HCT116 (cell line): ENCODE data around the gene GABBR2. TPM values are rescaled to one million over a fixed set of nuclear protein-coding genes. Genes with fewer than 3 reads are reported as not detected.

Experiments used
- ATAC-seq: fragments of 200-7000 bp; cut with Tn5 transposase; 2 replicates; pipeline ENCODE4 v1.9.1; 2020; ENCODE audit warnings: mild to moderate bottlenecking, moderate library complexity
- BruUV-seq: library from RNA; stranded (reverse); fragments of 400-500 nt; replicated peaks from 2 replicates; lab custom pipeline; 2021; lab: Mats Ljungman, UMichigan
- CTCF ChIA-PET: fragments of 300-600 bp; sonication (Branson Sonifier 250); formaldehyde crosslinking; loops from one replicate; lab custom pipeline; 2021; ENCODE audit warnings: antibody characterized with exemption; lab: Charles Lee
- POLR2A ChIA-PET: fragments of 300-600, 350-600 bp; sonication (Branson Sonifier 250); formaldehyde crosslinking; loops from one replicate; lab custom pipeline; 2021; ENCODE audit warnings: antibody characterized with exemption; lab: Charles Lee
- RAD21 ChIA-PET, 2 experiments: fragments of 300-600 bp; sonication (Branson Sonifier 250); formaldehyde crosslinking; loops; one replicate each; lab custom pipeline; 2023; ENCODE audit warnings: low total read pairs in 2 of 2; ENCODE audit not compliant: uncharacterized antibody in 2 of 2, unreplicated experiment in 2 of 2, low non-redundant PET in 1 of 2; lab: Charles Lee
- DNase-seq: peaks from one replicate; pipeline ENCODE4 v3.0.0-alpha.2; 2010; ENCODE audit warnings: low read depth, low spot score
- H2AFZ ChIP-seq: fragments of 200-600 bp; shearing (Covaris generic), sonication (generic); 2 replicates; pipeline ENCODE4 v1.6.1; 2017; ENCODE audit warnings: low read depth, mixed run types, mixed read lengths, antibody characterized with exemption, low read length; ENCODE audit not compliant: poor library complexity, severe bottlenecking
- H3K27ac ChIP-seq: 2 replicates; pipeline ENCODE4 v1.5.1; 2012; ENCODE audit warnings: low read depth, low read length
- H3K27me3 ChIP-seq: fragments of 200-600 bp; sonication (generic); 2 replicates; pipeline ENCODE4 v1.6.1; 2016; ENCODE audit warnings: mixed run types, low read length, mixed read lengths; ENCODE audit not compliant: insufficient read depth
- H3K36me3 ChIP-seq, 2 experiments: fragments of 200-500 bp in 1 of 2; fragments of 200-600 bp in 1 of 2; sonication (Bioruptor generic) in 1 of 2; sonication (generic) in 1 of 2; 2 replicates each; pipeline versions ENCODE4 v1.5.1 to v1.6.1; 2014 to 2016; ENCODE audit warnings: low read length in 2 of 2, inconsistent platforms in 1 of 2, mixed read lengths in 1 of 2, mixed run types in 1 of 2; ENCODE audit not compliant: insufficient read depth in 2 of 2, control insufficient read depth in 1 of 2
- H3K4me1 ChIP-seq, 2 experiments: fragments of 200-600 bp in 1 of 2; sonication (generic) in 1 of 2; 2 replicates each; pipeline versions ENCODE4 v1.5.1 to v1.6.1; 2012 to 2017; ENCODE audit warnings: low read length in 2 of 2, inconsistent platforms in 1 of 2, mild to moderate bottlenecking in 1 of 2, mixed read lengths in 1 of 2, mixed run types in 1 of 2, moderate library complexity in 1 of 2; ENCODE audit not compliant: insufficient read depth in 2 of 2, control insufficient read depth in 1 of 2
- H3K4me2 ChIP-seq: fragments of 200-600 bp; sonication (generic); 2 replicates; pipeline ENCODE4 v1.6.1; 2017; ENCODE audit warnings: mixed run types, low read length, mixed read lengths
- H3K4me3 ChIP-seq, 2 experiments: fragments of 200-600 bp in 1 of 2; sonication (generic) in 1 of 2; replicated peaks in 1 of 2; 2 replicates each; pipeline ENCODE4 v1.5.1; 2011 to 2016; ENCODE audit warnings: low read length in 2 of 2, control low read depth in 1 of 2, low read depth in 1 of 2, mild to moderate bottlenecking in 1 of 2, mixed read lengths in 1 of 2, mixed run types in 1 of 2
- H3K79me2 ChIP-seq: fragments of 200-600 bp; sonication (generic); 2 replicates; pipeline ENCODE4 v1.6.1; 2017; ENCODE audit warnings: mild to moderate bottlenecking, mixed run types, low read length, moderate library complexity, mixed read lengths; ENCODE audit not compliant: insufficient read depth
- H3K9ac ChIP-seq: fragments of 200-600 bp; sonication (generic); 2 replicates; pipeline ENCODE4 v1.6.1; 2016; ENCODE audit warnings: low read length, mixed read lengths
- H3K9me2 ChIP-seq: fragments of 200-600 bp; sonication (generic), shearing (Covaris generic); 2 replicates; pipeline ENCODE4 v1.6.1; 2017; ENCODE audit warnings: mixed run types, mild to moderate bottlenecking, moderate library complexity; ENCODE audit not compliant: insufficient read depth
- H3K9me3 ChIP-seq, 2 experiments: fragments of 200-500 bp in 1 of 2; fragments of 200-600 bp in 1 of 2; sonication (Bioruptor generic) in 1 of 2; sonication (generic) in 1 of 2; 2 replicates each; pipeline ENCODE4 v1.6.1; 2014 to 2017; ENCODE audit warnings: low read length in 2 of 2, mixed read lengths in 2 of 2, inconsistent platforms in 1 of 2, low read depth in 1 of 2, mild to moderate bottlenecking in 1 of 2, mixed run types in 1 of 2, moderate library complexity in 1 of 2; ENCODE audit not compliant: control insufficient read depth in 1 of 2, insufficient read depth in 1 of 2
- H4K20me1 ChIP-seq: fragments of 200-600 bp; sonication (generic), shearing (Covaris generic); 2 replicates; pipeline ENCODE4 v1.6.1; 2017; ENCODE audit warnings: mixed run types, mild to moderate bottlenecking, moderate library complexity; ENCODE audit not compliant: insufficient read depth
- EGR1 ChIP-seq: IDR thresholded peaks from 2 replicates; pipeline ENCODE4 v1.6.1; 2012; ENCODE audit warnings: low read depth
- ELF1 ChIP-seq: IDR thresholded peaks from 2 replicates; pipeline ENCODE4 v1.6.1; 2012; ENCODE audit warnings: low read depth, borderline replicate concordance
- RAD21 ChIP-seq: IDR thresholded peaks from 2 replicates; pipeline ENCODE4 v1.6.1; 2012; ENCODE audit warnings: low read depth, mild to moderate bottlenecking
- REST ChIP-seq: IDR thresholded peaks from 2 replicates; pipeline ENCODE4 v1.6.1; 2012; ENCODE audit warnings: low read depth
- SRF ChIP-seq: IDR thresholded peaks from 2 replicates; pipeline ENCODE4 v1.6.1; 2012; ENCODE audit warnings: low read depth
- intact Hi-C: fragments of 100-400 bp; cut with micrococcal nuclease; formaldehyde crosslinking; loops from 2 replicates; pipeline ENCODE4 v1.10.0; 2022
- total RNA-seq: library from RNA; stranded (reverse); gene quantifications from one replicate; pipeline ENCODE4 v1.2.1, GENCODE V29; 2021; ENCODE audit not compliant: unreplicated experiment

Gene GABBR2
- total RNA-seq, 1 experiment from 2014 or later: 0.15 TPM

- intact Hi-C loops: no loop called here
- BruUV-seq: no TSS peak
Measured at GRCh38 chr9:98372077-98372836, 336.5 kb downstream of the GABBR2 start.

GRCh38 chr9:98370976-98371315 is 337.8 kb downstream of the GABBR2 start:
- RAD21 ChIA-PET: no interaction called here

More at GRCh38 chr9:98372077-98372836, 336.5 kb downstream of the GABBR2 start:
- no peak overlapping the region for H3K9ac ChIP-seq
- peaks cover 0 to 8% of the 10 kb centered on the region in 2 experiments; a peak in 2 of 4 replicates for H3K4me1 ChIP-seq
- H3K9me2 ChIP-seq: no peaks in the 10 kb centered on the region
- no peak overlapping the region for H3K4me3 ChIP-seq
- H3K27ac ChIP-seq: no peak overlapping the region
- ChIA-PET CTCF (no interaction called here), RAD21 (no interaction called here), POLR2A (no interaction called here)
- H3K9me3 ChIP-seq: no peaks in the 10 kb centered on the region
- H3K27me3 ChIP-seq: no peaks in the 10 kb centered on the region
- DNase-seq (no peak), ATAC-seq (no peak)
- H3K4me2 ChIP-seq: no peak overlapping the region
- no peaks in the 10 kb centered on the region for H4K20me1 ChIP-seq
- no peaks in the 10 kb centered on the region for H3K36me3 ChIP-seq
- no peaks in the 10 kb centered on the region for H3K79me2 ChIP-seq
- no peak overlapping the region for H2AFZ ChIP-seq
- no peak for TF ChIP-seq SRF

More at GRCh38 chr9:98370976-98371315, 337.8 kb downstream of the GABBR2 start:
- intact Hi-C loops: no loop called here
- Histone ChIP-seq H3K4me1 (peaks cover 0 to 8% of the 10 kb centered on the region in 2 experiments; a peak in 2 of 4 replicates), H3K4me3 (no peak overlapping the region), H3K27ac (no peak overlapping the region), H3K79me2 (no peaks in the 10 kb centered on the region), H2AFZ (no peak overlapping the region), H3K27me3 (no peaks in the 10 kb centered on the region), H3K9ac (no peak overlapping the region), H3K9me3 (peaks cover 4 to 7% of the 10 kb centered on the region in 2 experiments; a peak in 3 of 4 replicates), H3K4me2 (no peak overlapping the region), H3K9me2 (no peaks in the 10 kb centered on the region), H4K20me1 (no peaks in the 10 kb centered on the region), H3K36me3 (no peaks in the 10 kb centered on the region)
- ATAC-seq: no peak
- CTCF ChIA-PET: no interaction called here
- BruUV-seq: no TSS peak
- POLR2A ChIA-PET: no interaction called here
- TF ChIP-seq ELF1 (no peak), RAD21 (no peak), EGR1 (no peak), REST (no peak)
- DNase-seq: no peak
